Colonic mucosa (tissue), 4 donors: ENCODE data around the gene PLCB1. TPM values are rescaled to one million over a fixed set of nuclear protein-coding genes. Genes with fewer than 3 reads are reported as not detected.

Source experiments
- DNase-seq: peaks from one replicate; pipeline ENCODE4 v3.0.0-alpha.2; 2020
- H3K27ac ChIP-seq: fragments of 200-600 bp; one replicate; pipeline ENCODE4 v1.8.0; 2021
- H3K27me3 ChIP-seq: fragments of 200-600 bp; one replicate; pipeline ENCODE4 v1.8.0; 2021
- H3K36me3 ChIP-seq: fragments of 200-600 bp; one replicate; pipeline ENCODE4 v1.8.0; 2021
- H3K4me1 ChIP-seq: fragments of 200-600 bp; one replicate; pipeline ENCODE4 v1.8.0; 2021; ENCODE audit warnings: mild to moderate bottlenecking
- H3K4me3 ChIP-seq: fragments of 200-600 bp; one replicate; pipeline ENCODE4 v1.8.0; 2021
- H3K9ac ChIP-seq, 2 donors: one replicate each; pipeline ENCODE4 v1.7.0; 2013; ENCODE audit warnings: control low read depth in 2 of 2, low read depth in 2 of 2, low read length in 2 of 2
- H3K9me3 ChIP-seq: fragments of 200-600 bp; one replicate; pipeline ENCODE4 v1.8.0; 2021
- CTCF ChIP-seq: fragments of 200-600 bp; IDR thresholded peaks from one replicate; pipeline ENCODE4 v1.8.0; 2022; ENCODE audit warnings: antibody characterized with exemption, mild to moderate bottlenecking
- intact Hi-C: fragments of 100-400 bp; cut with DNase I; formaldehyde crosslinking; loops from one replicate; pipeline ENCODE4 v1.14.1; 2022
- total RNA-seq, 2 donors: library from RNA; stranded (reverse); fragmentation: NEBNext Ultra II Directional in 1 of 2; extraction: Animal tissue kit (Norgen Biotek cat#: 25700) in 1 of 2; gene quantifications; one replicate each; pipeline ENCODE4 v1.2.1, GENCODE V29; 2021
- donor health status: healthy.
- donor health status: DM: no; HTN: no; CAD: no.
- donor health status: DM: no; HTN: no; CAD: no.

Gene PLCB1
- total RNA-seq, 2 donors from 2014 or later = 8.3 to 9.6 TPM

- Histone ChIP-seq H3K9ac (no peak overlapping the region), H3K4me1 (no peaks in the 10 kb centered on the region), H3K4me3 (no peak overlapping the region), H3K36me3 (no peaks in the 10 kb centered on the region), H3K27ac (no peak overlapping the region), H3K9me3 (no peaks in the 10 kb centered on the region), H3K27me3 (no peaks in the 10 kb centered on the region)
- intact Hi-C loops = no loop called here
- DNase-seq = no peak
- TF ChIP-seq CTCF = no peak
Measured at GRCh38 chr20:8271727-8272126, 139.7 kb downstream of the PLCB1 start.

GRCh38 chr20:8272766-8273165 lies 140.7 kb downstream of the PLCB1 start:
- no peaks in the 10 kb centered on the region for H3K4me1 ChIP-seq
- no peak overlapping the region for H3K9ac ChIP-seq
- no peaks in the 10 kb centered on the region for H3K9me3 ChIP-seq
- H3K27ac ChIP-seq = no peak overlapping the region
- intact Hi-C loops = no loop called here
- no peak overlapping the region for H3K4me3 ChIP-seq
- no peak for TF ChIP-seq CTCF
- DNase-seq = no peak
- no peaks in the 10 kb centered on the region for H3K27me3 ChIP-seq
- H3K36me3 ChIP-seq = no peaks in the 10 kb centered on the region

- no peak overlapping the region for H3K4me3 ChIP-seq
- no peaks in the 10 kb centered on the region for H3K27me3 ChIP-seq
- no peak for DNase-seq
- intact Hi-C loops = no loop called here
- H3K9ac ChIP-seq = no peak overlapping the region
- TF ChIP-seq CTCF = no peak
- H3K36me3 ChIP-seq = no peaks in the 10 kb centered on the region
- no peaks in the 10 kb centered on the region for H3K9me3 ChIP-seq
- no peak overlapping the region for H3K27ac ChIP-seq
- H3K4me1 ChIP-seq = no peaks in the 10 kb centered on the region
Measured at GRCh38 chr20:8284902-8285301, 152.8 kb downstream of the PLCB1 start.

- no peak for DNase-seq
- no peak for TF ChIP-seq CTCF
- Histone ChIP-seq H3K27ac (no peak overlapping the region), H3K9me3 (no peaks in the 10 kb centered on the region), H3K4me1 (no peaks in the 10 kb centered on the region), H3K27me3 (no peaks in the 10 kb centered on the region), H3K9ac (no peak overlapping the region), H3K36me3 (no peaks in the 10 kb centered on the region), H3K4me3 (no peak overlapping the region)
- intact Hi-C loops = no loop called here
Measured at GRCh38 chr20:8287340-8287739, 155.3 kb downstream of the PLCB1 start.

GRCh38 chr20:8291200-8291599 lies 159.1 kb downstream of the PLCB1 start:
- no peak overlapping the region for H3K27ac ChIP-seq
- no peak for TF ChIP-seq CTCF
- no peaks in the 10 kb centered on the region for H3K36me3 ChIP-seq
- DNase-seq = no peak
- no peaks in the 10 kb centered on the region for H3K27me3 ChIP-seq
- H3K4me1 ChIP-seq = no peaks in the 10 kb centered on the region
- H3K9ac ChIP-seq = no peak overlapping the region
- intact Hi-C loops = no loop called here
- H3K9me3 ChIP-seq = no peaks in the 10 kb centered on the region
- H3K4me3 ChIP-seq = no peak overlapping the region

- H3K9ac ChIP-seq = no peak overlapping the region
- no peaks in the 10 kb centered on the region for H3K9me3 ChIP-seq
- TF ChIP-seq CTCF = no peak
- no peaks in the 10 kb centered on the region for H3K27me3 ChIP-seq
- DNase-seq = no peak
- H3K36me3 ChIP-seq = no peaks in the 10 kb centered on the region
- intact Hi-C loops = no loop called here
- no peaks in the 10 kb centered on the region for H3K4me1 ChIP-seq
- no peak overlapping the region for H3K4me3 ChIP-seq
- H3K27ac ChIP-seq = no peak overlapping the region
Measured at GRCh38 chr20:8291873-8292272, 159.8 kb downstream of the PLCB1 start.
